22Rv1 (cell line): Measurements from ENCODE around the gene CINP.
"Not testable (repeated sequence)": the region's sequence is repeated elsewhere in the genome, so short reads cannot be mapped to it uniquely, and the experiment has no call there.

ENCODE experiments used
- ZFX ChIP-seq: fragments of 450-650 bp; IDR thresholded peaks from 2 replicates; pipeline ENCODE4 v1.6.1; 2017; ENCODE audit warnings: antibody characterized with exemption, borderline replicate concordance
- TF ChIP-seq, protein P1 (sequence below): fragments of 450-650 bp; IDR thresholded peaks from 2 replicates; pipeline ENCODE4 v1.5.1; 2017; ENCODE audit warnings: mild to moderate bottlenecking

DNA sequence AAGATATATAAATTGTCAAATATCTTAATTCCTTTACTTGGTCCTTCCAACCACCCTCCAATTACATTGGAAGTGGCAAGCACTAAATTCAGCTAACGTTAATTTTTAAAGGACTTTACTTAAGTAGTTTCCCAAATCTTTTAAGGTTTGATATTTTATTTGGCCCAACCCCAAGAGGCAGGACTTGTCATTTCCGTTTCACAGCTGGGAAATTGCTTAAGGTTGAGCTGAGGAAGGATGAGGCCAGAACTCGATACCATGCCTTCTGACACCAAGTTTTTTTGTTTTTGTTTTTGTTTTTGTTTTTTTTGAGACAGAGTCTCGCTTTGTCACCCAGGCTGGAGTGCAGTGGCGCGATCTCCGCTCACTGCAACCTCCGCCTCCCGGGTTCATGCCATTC lies 11.1 kb downstream of the CINP start:
- TF ChIP-seq, protein P1, sequence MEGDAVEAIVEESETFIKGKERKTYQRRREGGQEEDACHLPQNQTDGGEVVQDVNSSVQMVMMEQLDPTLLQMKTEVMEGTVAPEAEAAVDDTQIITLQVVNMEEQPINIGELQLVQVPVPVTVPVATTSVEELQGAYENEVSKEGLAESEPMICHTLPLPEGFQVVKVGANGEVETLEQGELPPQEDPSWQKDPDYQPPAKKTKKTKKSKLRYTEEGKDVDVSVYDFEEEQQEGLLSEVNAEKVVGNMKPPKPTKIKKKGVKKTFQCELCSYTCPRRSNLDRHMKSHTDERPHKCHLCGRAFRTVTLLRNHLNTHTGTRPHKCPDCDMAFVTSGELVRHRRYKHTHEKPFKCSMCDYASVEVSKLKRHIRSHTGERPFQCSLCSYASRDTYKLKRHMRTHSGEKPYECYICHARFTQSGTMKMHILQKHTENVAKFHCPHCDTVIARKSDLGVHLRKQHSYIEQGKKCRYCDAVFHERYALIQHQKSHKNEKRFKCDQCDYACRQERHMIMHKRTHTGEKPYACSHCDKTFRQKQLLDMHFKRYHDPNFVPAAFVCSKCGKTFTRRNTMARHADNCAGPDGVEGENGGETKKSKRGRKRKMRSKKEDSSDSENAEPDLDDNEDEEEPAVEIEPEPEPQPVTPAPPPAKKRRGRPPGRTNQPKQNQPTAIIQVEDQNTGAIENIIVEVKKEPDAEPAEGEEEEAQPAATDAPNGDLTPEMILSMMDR = not testable (repeated sequence)
- TF ChIP-seq ZFX = not testable (repeated sequence)
